HepG2 (cell line): ENCODE results near the gene ZNF624. TPM values are rescaled to one million over a fixed set of nuclear protein-coding genes. Genes with fewer than 3 reads are reported as not detected.

ENCODE experiments used
- BCL6 ChIP-seq: IDR thresholded peaks from 2 replicates; pipeline ENCODE4 v1.6.1; 2016; ENCODE audit warnings: missing genetic modification reagents, missing compliant biosample characterization
- FOXC1 ChIP-seq: sonication (generic); formaldehyde crosslinking; IDR thresholded peaks from 2 replicates; pipeline ENCODE4 v1.8.0; 2022; ENCODE audit warnings: mild to moderate bottlenecking, missing genetic modification reagents, borderline replicate concordance
- HNRNPH1 ChIP-seq: fragments of 200-400 bp; formaldehyde crosslinking; optimal IDR thresholded peaks from 2 replicates; pipeline ENCODE3; 2017; ENCODE audit warnings: mild to moderate bottlenecking, low read depth, low read length
- HNRNPK ChIP-seq: fragments of 200-400 bp; formaldehyde crosslinking; IDR thresholded peaks from 2 replicates; pipeline ENCODE4 v1.6.1; 2018; ENCODE audit warnings: low read length, low read depth, moderate library complexity, mild to moderate bottlenecking; ENCODE audit not compliant: poor library complexity, severe bottlenecking
- MBD4 ChIP-seq: IDR thresholded peaks from 2 replicates; pipeline ENCODE4 v1.6.1; 2012; ENCODE audit warnings: low read length, inconsistent platforms, borderline replicate concordance
- MEIS1 ChIP-seq: sonication (generic); formaldehyde crosslinking; IDR thresholded peaks from 2 replicates; pipeline ENCODE4 v1.9.0; 2021; ENCODE audit warnings: mild to moderate bottlenecking, missing genetic modification reagents, moderate library complexity, borderline replicate concordance
- NKX3-1 ChIP-seq: sonication (generic); formaldehyde crosslinking; IDR thresholded peaks from 2 replicates; pipeline ENCODE4 v1.5.0; 2020; ENCODE audit warnings: missing genetic modification reagents
- SIX1 ChIP-seq: sonication (generic); formaldehyde crosslinking; IDR thresholded peaks from 2 replicates; pipeline ENCODE4 v1.4.0; 2020; ENCODE audit warnings: missing genetic modification reagents, borderline replicate concordance
- polyA plus RNA-seq, 8 experiments: library from polyadenylated mRNA; depleted of rRNA in 3 of 8; stranded (reverse) in 7 of 8; unstranded in 1 of 8; fragments of >200 nt; fragmentation: Illumina TruSeq in 4 of 8; extraction: Trizol in 4 of 8; gene quantifications; 2 replicates each; pipeline versions ENCODE4 v1.2.1 to v1.2.3, GENCODE V29; 2011 to 2016; ENCODE audit warnings: low read depth in 4 of 8, missing spikeins in 1 of 8, mixed read lengths in 1 of 8; ENCODE audit not compliant: insufficient read depth in 1 of 8
- total RNA-seq, 5 experiments: library from RNA; depleted of rRNA; stranded (reverse); fragments of >200 nt; fragmentation: Illumina TruSeq; extraction: Trizol; gene quantifications; 2 replicates each; pipeline ENCODE4 v1.2.3, GENCODE V29; 2016; ENCODE audit warnings: low read depth in 1 of 5
- TF ChIP-seq, protein P1 (sequence below): IDR thresholded peaks from 2 replicates; pipeline ENCODE4 v1.6.1; 2016; ENCODE audit warnings: control low read depth
- TF ChIP-seq, protein P2 (sequence below): sonication (generic); formaldehyde crosslinking; IDR thresholded peaks from 2 replicates; pipeline ENCODE4 v1.4.0; 2020; ENCODE audit warnings: mild to moderate bottlenecking, missing genetic modification reagents
- TF ChIP-seq, protein P3 (sequence below), 2 experiments: sonication (generic) in 1 of 2; formaldehyde crosslinking in 1 of 2; IDR thresholded peaks; 2 replicates each; pipeline versions ENCODE4 v1.6.1 to v1.9.0; 2014 to 2022; ENCODE audit warnings: antibody characterized with exemption in 1 of 2, borderline replicate concordance in 1 of 2, inconsistent platforms in 1 of 2, low read depth in 1 of 2, missing genetic modification reagents in 1 of 2
- TF ChIP-seq, protein P4 (sequence below): sonication (generic); formaldehyde crosslinking; IDR thresholded peaks from 2 replicates; pipeline ENCODE4 v1.4.0; 2020; ENCODE audit warnings: low read depth, missing genetic modification reagents

Gene ZNF624
- total and polyA plus RNA-seq, 2 of the 13 experiments (the other 11 are each of a cell fraction or from before 2014, with no cell fraction given), result 0.75 to 3.5 TPM

DNA sequence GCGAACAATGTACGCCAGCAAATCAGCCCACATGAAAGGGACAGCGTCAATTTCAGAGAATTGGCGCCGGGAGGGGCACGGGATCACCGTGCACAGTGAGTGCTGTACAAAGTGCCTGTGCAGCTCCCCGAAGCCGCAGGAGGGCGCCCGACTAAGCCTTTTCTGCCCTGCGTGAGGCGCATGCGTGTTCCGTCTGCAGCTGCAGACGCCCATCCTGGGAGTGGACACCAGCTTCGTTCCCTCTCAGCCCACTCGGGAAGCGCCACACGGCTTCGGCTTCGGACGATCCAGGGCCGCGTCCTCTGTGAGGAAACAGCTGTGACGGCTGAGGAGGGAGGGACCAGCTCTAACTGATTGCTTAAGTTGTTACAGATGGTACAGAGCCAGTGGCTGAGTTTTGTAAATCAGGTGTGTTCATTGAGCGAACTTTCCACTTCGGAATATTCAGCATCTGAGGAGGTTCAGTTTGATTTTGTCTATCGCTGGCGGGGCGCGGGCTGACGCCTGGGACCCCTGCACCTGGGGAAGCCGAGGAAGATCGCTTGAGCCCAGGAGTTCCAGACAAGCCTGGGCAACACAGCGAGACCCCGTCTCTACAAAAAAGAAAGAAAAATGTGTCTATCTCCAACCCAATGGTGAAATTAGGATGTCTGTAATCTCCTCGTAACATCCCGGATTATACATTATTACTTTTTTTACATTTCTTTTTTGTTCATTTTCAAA lies 69.2 kb downstream of the ZNF624 start (continued):
- no peak for TF ChIP-seq HNRNPK
- TF ChIP-seq HNRNPH1, result no peak
- TF ChIP-seq, protein P1, sequence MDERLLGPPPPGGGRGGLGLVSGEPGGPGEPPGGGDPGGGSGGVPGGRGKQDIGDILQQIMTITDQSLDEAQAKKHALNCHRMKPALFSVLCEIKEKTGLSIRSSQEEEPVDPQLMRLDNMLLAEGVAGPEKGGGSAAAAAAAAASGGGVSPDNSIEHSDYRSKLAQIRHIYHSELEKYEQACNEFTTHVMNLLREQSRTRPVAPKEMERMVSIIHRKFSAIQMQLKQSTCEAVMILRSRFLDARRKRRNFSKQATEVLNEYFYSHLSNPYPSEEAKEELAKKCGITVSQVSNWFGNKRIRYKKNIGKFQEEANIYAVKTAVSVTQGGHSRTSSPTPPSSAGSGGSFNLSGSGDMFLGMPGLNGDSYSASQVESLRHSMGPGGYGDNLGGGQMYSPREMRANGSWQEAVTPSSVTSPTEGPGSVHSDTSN, result no peak
- peak; percentile 40; the same call in 1 of the 2 replicates for TF ChIP-seq BCL6 (CRISPR knock-in tag)
- TF ChIP-seq SIX1 (CRISPR knock-in tag), result no peak
- no peak for TF ChIP-seq MBD4
- TF ChIP-seq FOXC1, result no peak
- TF ChIP-seq, protein P2, sequence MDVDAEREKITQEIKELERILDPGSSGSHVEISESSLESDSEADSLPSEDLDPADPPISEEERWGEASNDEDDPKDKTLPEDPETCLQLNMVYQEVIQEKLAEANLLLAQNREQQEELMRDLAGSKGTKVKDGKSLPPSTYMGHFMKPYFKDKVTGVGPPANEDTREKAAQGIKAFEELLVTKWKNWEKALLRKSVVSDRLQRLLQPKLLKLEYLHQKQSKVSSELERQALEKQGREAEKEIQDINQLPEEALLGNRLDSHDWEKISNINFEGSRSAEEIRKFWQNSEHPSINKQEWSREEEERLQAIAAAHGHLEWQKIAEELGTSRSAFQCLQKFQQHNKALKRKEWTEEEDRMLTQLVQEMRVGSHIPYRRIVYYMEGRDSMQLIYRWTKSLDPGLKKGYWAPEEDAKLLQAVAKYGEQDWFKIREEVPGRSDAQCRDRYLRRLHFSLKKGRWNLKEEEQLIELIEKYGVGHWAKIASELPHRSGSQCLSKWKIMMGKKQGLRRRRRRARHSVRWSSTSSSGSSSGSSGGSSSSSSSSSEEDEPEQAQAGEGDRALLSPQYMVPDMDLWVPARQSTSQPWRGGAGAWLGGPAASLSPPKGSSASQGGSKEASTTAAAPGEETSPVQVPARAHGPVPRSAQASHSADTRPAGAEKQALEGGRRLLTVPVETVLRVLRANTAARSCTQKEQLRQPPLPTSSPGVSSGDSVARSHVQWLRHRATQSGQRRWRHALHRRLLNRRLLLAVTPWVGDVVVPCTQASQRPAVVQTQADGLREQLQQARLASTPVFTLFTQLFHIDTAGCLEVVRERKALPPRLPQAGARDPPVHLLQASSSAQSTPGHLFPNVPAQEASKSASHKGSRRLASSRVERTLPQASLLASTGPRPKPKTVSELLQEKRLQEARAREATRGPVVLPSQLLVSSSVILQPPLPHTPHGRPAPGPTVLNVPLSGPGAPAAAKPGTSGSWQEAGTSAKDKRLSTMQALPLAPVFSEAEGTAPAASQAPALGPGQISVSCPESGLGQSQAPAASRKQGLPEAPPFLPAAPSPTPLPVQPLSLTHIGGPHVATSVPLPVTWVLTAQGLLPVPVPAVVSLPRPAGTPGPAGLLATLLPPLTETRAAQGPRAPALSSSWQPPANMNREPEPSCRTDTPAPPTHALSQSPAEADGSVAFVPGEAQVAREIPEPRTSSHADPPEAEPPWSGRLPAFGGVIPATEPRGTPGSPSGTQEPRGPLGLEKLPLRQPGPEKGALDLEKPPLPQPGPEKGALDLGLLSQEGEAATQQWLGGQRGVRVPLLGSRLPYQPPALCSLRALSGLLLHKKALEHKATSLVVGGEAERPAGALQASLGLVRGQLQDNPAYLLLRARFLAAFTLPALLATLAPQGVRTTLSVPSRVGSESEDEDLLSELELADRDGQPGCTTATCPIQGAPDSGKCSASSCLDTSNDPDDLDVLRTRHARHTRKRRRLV (CRISPR knock-in tag), result no peak
- no peak for TF ChIP-seq MEIS1
- TF ChIP-seq, protein P3, sequence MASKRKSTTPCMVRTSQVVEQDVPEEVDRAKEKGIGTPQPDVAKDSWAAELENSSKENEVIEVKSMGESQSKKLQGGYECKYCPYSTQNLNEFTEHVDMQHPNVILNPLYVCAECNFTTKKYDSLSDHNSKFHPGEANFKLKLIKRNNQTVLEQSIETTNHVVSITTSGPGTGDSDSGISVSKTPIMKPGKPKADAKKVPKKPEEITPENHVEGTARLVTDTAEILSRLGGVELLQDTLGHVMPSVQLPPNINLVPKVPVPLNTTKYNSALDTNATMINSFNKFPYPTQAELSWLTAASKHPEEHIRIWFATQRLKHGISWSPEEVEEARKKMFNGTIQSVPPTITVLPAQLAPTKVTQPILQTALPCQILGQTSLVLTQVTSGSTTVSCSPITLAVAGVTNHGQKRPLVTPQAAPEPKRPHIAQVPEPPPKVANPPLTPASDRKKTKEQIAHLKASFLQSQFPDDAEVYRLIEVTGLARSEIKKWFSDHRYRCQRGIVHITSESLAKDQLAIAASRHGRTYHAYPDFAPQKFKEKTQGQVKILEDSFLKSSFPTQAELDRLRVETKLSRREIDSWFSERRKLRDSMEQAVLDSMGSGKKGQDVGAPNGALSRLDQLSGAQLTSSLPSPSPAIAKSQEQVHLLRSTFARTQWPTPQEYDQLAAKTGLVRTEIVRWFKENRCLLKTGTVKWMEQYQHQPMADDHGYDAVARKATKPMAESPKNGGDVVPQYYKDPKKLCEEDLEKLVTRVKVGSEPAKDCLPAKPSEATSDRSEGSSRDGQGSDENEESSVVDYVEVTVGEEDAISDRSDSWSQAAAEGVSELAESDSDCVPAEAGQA (IDR thresholded peaks at IDR 0.05; ENCODE audit: low read depth), result no peak
- TF ChIP-seq, protein P3 (CRISPR knock-in tag; IDR thresholded peaks at IDR 0.05; ENCODE audit: borderline replicate concordance), result no peak
- TF ChIP-seq NKX3-1 (CRISPR knock-in tag), result no peak
- TF ChIP-seq, protein P4, sequence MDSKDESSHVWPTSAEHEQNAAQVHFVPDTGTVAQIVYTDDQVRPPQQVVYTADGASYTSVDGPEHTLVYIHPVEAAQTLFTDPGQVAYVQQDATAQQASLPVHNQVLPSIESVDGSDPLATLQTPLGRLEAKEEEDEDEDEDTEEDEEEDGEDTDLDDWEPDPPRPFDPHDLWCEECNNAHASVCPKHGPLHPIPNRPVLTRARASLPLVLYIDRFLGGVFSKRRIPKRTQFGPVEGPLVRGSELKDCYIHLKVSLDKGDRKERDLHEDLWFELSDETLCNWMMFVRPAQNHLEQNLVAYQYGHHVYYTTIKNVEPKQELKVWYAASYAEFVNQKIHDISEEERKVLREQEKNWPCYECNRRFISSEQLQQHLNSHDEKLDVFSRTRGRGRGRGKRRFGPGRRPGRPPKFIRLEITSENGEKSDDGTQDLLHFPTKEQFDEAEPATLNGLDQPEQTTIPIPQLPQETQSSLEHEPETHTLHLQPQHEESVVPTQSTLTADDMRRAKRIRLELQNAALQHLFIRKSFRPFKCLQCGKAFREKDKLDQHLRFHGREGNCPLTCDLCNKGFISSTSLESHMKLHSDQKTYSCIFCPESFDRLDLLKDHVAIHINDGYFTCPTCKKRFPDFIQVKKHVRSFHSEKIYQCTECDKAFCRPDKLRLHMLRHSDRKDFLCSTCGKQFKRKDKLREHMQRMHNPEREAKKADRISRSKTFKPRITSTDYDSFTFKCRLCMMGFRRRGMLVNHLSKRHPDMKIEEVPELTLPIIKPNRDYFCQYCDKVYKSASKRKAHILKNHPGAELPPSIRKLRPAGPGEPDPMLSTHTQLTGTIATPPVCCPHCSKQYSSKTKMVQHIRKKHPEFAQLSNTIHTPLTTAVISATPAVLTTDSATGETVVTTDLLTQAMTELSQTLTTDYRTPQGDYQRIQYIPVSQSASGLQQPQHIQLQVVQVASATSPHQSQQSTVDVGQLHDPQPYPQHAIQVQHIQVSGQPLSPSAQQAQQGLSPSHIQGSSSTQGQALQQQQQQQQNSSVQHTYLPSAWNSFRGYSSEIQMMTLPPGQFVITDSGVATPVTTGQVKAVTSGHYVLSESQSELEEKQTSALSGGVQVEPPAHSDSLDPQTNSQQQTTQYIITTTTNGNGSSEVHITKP (CRISPR knock-in tag), result no peak
